GM18526 (cell line): ENCODE results near the gene COA5.

Experiments
- POLR2A ChIP-seq: IDR thresholded peaks from 3 replicates; pipeline ENCODE4 v1.6.1; 2011; ENCODE audit not compliant: insufficient read length; ENCODE audit errors: extremely low read depth

Gene COA5

DNA sequence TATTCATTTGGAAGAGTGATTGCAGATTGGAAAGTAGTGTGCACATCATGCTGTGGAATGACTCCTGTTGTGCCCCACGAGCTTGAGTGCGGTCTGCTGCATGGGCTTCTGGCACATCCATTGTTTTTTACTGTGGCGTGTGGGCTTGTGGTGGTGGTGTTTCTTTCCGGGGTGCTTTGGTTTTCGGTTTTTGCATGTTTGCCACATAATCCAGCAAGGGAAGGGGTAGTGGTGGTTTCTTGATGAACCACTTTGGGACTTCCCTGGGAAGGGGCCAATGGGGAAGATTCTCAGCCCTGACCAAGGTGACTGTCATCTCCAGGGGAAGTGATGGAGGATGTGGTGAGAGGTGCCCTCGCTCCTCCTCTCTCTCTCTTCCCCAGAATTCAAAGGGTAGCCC, 57.0 kb downstream of the COA5 start:
- TF ChIP-seq POLR2A, result no peak

DNA sequence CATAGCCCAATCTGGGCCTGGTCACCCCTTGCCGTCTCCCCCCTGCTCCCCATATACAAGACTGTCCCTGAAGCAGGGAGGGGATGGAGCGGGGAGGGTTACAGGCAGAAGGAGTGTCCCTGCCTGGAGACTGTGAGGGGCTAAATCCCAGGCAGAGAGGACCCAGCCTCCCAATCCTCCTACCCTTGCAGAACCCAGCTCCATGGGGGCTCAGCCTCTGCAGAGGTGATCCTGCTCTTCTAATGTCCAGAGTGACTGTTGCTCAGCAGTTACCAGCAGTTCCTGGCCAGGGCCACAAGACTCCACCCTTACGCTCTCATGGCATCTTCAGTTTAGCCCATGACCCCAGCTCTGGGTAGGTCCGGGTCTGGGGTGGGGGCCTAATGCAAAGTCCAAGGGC, 58.1 kb downstream of the COA5 start:
- TF ChIP-seq POLR2A, result no peak
